Stomach (tissue), 9 donors: ENCODE data around the gene MRM3. TPM values are rescaled to one million over a fixed set of nuclear protein-coding genes. Genes with fewer than 3 reads are reported as not detected.

Source experiments
- DNase-seq, 2 donors: peaks; one replicate each; pipeline versions ENCODE4 v3.0.0 to v3.0.0-alpha.2; 2013 to 2019
- H3K27ac ChIP-seq, 5 donors: fragments of 200-600 bp in 4 of 5; sonication (generic) in 4 of 5; one replicate each; pipeline ENCODE4 v1.5.1; 2013 to 2019; ENCODE audit warnings: mild to moderate bottlenecking in 1 of 5, moderate library complexity in 1 of 5
- H3K27me3 ChIP-seq, 3 donors: fragments of 200-600 bp; sonication (generic); one replicate each; pipeline ENCODE4 v1.5.1; 2017 to 2019; ENCODE audit warnings: mixed run types in 1 of 3
- H3K36me3 ChIP-seq, 4 donors: fragments of 200-600 bp; sonication (generic); 1 replicate in 3 of 4; 2 replicates in 1 of 4; pipeline ENCODE4 v1.5.1; 2016 to 2019
- H3K4me1 ChIP-seq, 4 donors: fragments of 200-600 bp; sonication (generic); one replicate each; pipeline ENCODE4 v1.5.1; 2016 to 2019
- H3K4me3 ChIP-seq, 4 donors: fragments of 200-600 bp; sonication (generic) in 3 of 4; one replicate each; pipeline ENCODE4 v1.5.1; 2016 to 2019; ENCODE audit warnings: mild to moderate bottlenecking in 1 of 4
- H3K9me3 ChIP-seq, 4 donors: fragments of 200-600 bp; sonication (generic); one replicate each; pipeline ENCODE4 v1.5.1; 2016 to 2019
- EP300 ChIP-seq: sonication (generic); formaldehyde crosslinking; IDR thresholded peaks from one replicate; pipeline ENCODE4 v1.6.1; 2017; ENCODE audit warnings: antibody characterized with exemption
- POLR2A ChIP-seq, 4 donors: fragments of 450-650 bp; IDR thresholded peaks; one replicate each; pipeline ENCODE4 v1.6.1; 2016; ENCODE audit warnings: antibody characterized with exemption in 4 of 4, control low read depth in 2 of 4, mild to moderate bottlenecking in 1 of 4, moderate library complexity in 1 of 4
- POLR2AphosphoS5 ChIP-seq, 3 donors: sonication (generic); formaldehyde crosslinking; IDR thresholded peaks; one replicate each; pipeline ENCODE4 v1.6.1; 2016; ENCODE audit warnings: antibody characterized with exemption in 3 of 3
- WGBS, 5 donors: extraction: QIAGEN DNeasy Blood & Tissue Kit in 3 of 5; methylation state at CpG; one replicate each; pipeline versions ENCODE4 v1.1.5 to v1.1.7; 2013 to 2018; 5-methylcytosine and 5-hydroxymethylcytosine counted together
- intact Hi-C: fragments of 100-400 bp; cut with DNase I; formaldehyde crosslinking; loops from one replicate; pipeline ENCODE4 v1.15.1; 2023; ENCODE audit warnings: low total_unique reads
- polyA plus RNA-seq, 3 donors: library from polyadenylated mRNA; stranded (reverse); fragments of 200-250 nt; gene quantifications; one replicate each; pipeline ENCODE4 v1.2.3, GENCODE V29; 2013
- total RNA-seq, 5 donors: library from RNA; depleted of rRNA; stranded (reverse); fragments of >200 nt; gene quantifications; one replicate each; pipeline versions ENCODE4 v1.1.0 to v1.2.3, GENCODE V29; 2014 to 2016
- TF ChIP-seq, protein P1 (sequence below), 7 experiments: fragments of 450-650 bp in 4 of 7; fragments of 200-600 bp in 3 of 7; sonication (generic) in 3 of 7; IDR thresholded peaks; one replicate each; pipeline ENCODE4 v1.5.1; 2016 to 2019; ENCODE audit warnings: antibody characterized with exemption in 7 of 7, control low read depth in 2 of 7, mild to moderate bottlenecking in 1 of 7
- donor health status: healthy with polysubstance abuse.
- donor health status: Bipolar disorder and iron deficiency.
- donor health status: healthy.

The MRM3 gene
- total and polyA plus RNA-seq, 8 donors, result 11.2 to 69.2 (median 17.0) TPM

DNA sequence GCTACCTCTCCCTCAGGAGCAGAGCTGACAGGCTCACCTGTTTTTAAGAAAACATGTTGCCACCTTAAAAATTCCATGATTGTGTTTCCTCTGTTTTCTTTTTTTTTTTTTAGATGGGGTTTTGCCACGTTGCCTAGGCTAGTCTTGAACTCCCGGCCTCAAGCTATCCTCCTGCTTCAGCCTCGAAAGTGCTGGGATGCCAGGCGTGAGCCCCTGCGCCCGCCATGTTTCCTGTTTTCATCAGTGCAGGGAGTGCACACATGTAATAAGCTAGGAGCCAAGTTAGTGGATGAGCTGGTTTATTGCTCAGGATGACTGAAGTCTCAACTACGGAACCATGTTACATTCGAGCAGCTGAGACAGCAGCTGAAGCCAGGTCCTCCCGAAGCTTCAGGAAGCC is 13.6 kb downstream of the MRM3 start:
- H3K27ac ChIP-seq, result peak overlapping the region in 4 of 5 donors; percentile 67 to 85 (median 72)
- no peaks in the 10 kb centered on the region for H3K27me3 ChIP-seq

DNA sequence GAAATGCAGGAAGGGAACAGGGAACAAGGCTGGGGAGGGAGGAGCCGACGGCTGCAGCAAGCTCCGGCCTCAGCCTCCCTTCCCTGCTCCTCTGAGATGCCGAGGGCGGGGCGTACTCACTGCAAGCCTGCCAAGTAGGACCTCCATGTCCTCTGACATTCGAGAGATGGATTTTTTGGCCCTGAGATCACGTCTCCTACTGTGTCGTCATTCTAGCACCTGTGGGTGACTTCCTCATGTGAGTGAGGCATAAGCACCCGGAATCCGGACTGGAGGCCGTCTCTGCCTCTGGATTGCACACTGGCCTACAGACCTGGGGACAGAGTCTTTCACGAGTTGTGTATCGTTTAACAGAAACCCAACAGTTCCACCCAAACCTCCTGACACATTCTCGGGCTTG is 14.5 kb downstream of the MRM3 start:
- Histone ChIP-seq H3K27ac (peak overlapping the region in 2 of 5 donors; percentile 35 to 40), H3K27me3 (no peaks in the 10 kb centered on the region), H3K4me3 (no peak overlapping the region), H3K9me3 (no peaks in the 10 kb centered on the region), H3K4me1 (peaks cover 11 to 30% (median 20%) of the 10 kb centered on the region in 4 donors), H3K36me3 (peaks cover 8 to 48% (median 28%) of the 10 kb centered on the region in 4 donors)
- 78 to 85% (median 85%) methylated on average over 15 of the region's 15 CpGs for WGBS, 5 donors
- no peak for DNase-seq
- intact Hi-C loops, result no loop called here
- TF ChIP-seq POLR2A (IDR thresholded peaks at IDR 0.05) (no peak), POLR2AphosphoS5 (IDR thresholded peaks at IDR 0.05) (no peak), EP300 (no peak)
- TF ChIP-seq, protein P1, sequence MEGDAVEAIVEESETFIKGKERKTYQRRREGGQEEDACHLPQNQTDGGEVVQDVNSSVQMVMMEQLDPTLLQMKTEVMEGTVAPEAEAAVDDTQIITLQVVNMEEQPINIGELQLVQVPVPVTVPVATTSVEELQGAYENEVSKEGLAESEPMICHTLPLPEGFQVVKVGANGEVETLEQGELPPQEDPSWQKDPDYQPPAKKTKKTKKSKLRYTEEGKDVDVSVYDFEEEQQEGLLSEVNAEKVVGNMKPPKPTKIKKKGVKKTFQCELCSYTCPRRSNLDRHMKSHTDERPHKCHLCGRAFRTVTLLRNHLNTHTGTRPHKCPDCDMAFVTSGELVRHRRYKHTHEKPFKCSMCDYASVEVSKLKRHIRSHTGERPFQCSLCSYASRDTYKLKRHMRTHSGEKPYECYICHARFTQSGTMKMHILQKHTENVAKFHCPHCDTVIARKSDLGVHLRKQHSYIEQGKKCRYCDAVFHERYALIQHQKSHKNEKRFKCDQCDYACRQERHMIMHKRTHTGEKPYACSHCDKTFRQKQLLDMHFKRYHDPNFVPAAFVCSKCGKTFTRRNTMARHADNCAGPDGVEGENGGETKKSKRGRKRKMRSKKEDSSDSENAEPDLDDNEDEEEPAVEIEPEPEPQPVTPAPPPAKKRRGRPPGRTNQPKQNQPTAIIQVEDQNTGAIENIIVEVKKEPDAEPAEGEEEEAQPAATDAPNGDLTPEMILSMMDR (IDR thresholded peaks at IDR 0.05), result no peak

More for the DNA sequence above, 13.6 kb downstream of the MRM3 start:
- 78 to 89% (median 82%) methylated on average over 9 of the region's 9 CpGs for WGBS, 5 donors
- intact Hi-C loops, result loop anchor here (2.0 kb wide), 1 partner anchor 187 kb away; no protein-coding TSS in a partner anchor
- peaks cover 11 to 34% (median 20%) of the 10 kb centered on the region in 4 donors for H3K4me1 ChIP-seq
- DNase-seq, result no peak
- TF ChIP-seq EP300 (no peak), POLR2A (IDR thresholded peaks at IDR 0.05) (no peak), POLR2AphosphoS5 (IDR thresholded peaks at IDR 0.05) (no peak)
- TF ChIP-seq, protein P1 (IDR thresholded peaks at IDR 0.05), result no peak
- no peak overlapping the region for H3K4me3 ChIP-seq
- no peaks in the 10 kb centered on the region for H3K9me3 ChIP-seq
- peaks cover 9 to 48% (median 33%) of the 10 kb centered on the region in 4 donors for H3K36me3 ChIP-seq

DNA sequence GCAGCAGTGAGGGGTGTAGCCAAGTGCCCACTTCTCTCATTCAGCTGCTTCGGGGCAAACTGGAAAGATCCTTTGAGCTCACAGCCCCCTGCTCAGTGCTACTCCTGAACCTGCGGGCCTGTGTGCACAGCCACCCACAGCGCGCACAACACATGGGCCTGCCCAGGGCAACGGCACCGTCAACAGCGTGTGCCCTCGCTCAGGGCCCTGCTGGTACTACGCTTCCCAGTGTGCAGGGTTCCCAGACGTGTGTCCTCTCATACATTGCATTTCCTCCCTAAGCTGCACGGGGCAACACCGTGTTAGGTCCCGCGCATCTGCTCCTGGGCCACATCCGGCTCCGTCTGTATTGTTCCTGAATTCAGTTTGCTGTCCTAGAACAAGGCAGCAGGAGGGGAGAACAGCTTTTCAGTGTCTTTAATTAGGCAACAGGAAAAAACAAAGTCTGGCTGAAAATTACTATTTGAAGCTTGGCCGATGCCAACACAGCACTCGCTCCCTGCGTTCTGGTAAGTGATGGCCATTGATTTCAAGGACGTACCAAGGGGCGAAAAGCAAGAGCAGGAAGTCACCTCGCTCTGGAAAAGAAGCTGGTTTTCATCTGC is 15.2 kb downstream of the MRM3 start:
- Histone ChIP-seq H3K27me3 (no peaks in the 10 kb centered on the region), H3K4me3 (no peak overlapping the region), H3K36me3 (peaks cover under 1 to 44% (median 21%) of the 10 kb centered on the region in 4 donors), H3K4me1 (peaks cover 11 to 24% (median 20%) of the 10 kb centered on the region in 4 donors), H3K9me3 (no peaks in the 10 kb centered on the region), H3K27ac (peak overlapping the region in 3 of 5 donors; percentile 20 to 40 (median 35))
- intact Hi-C loops, result no loop called here
- 78 to 87% (median 86%) methylated on average over 8 to 22 of the region's 22 CpGs for WGBS, 5 donors
- DNase-seq, result no peak
- TF ChIP-seq POLR2AphosphoS5 (IDR thresholded peaks at IDR 0.05) (no peak), POLR2A (IDR thresholded peaks at IDR 0.05) (no peak), EP300 (no peak)
- TF ChIP-seq, protein P1 (IDR thresholded peaks at IDR 0.05), result no peak

DNA sequence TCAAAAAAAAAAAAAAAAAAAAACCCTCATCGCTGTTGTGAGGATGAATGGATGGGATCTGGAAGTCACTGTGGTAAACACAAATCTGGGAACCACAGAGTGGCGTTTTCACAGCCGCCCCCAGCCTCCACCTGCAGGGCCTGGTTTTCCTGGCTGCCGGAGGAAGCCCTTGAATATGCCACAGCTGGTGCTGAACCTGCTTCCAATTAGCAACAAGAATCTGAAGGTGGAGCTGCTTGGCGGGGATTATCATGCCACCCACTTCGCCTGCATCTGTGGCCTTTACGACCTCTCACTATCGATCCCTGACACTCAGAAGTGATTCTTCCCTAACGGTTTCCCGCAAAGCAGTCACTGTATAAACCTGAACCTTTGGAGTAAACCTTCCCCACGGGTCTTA is 16.1 kb downstream of the MRM3 start:
- no peak for DNase-seq
- H3K4me3 ChIP-seq, result no peak overlapping the region
- peaks cover 0 to 44% (median 22%) of the 10 kb centered on the region in 4 donors for H3K36me3 ChIP-seq
- intact Hi-C loops, result no loop called here
- H3K27ac ChIP-seq, result no peak overlapping the region
- H3K27me3 ChIP-seq, result no peaks in the 10 kb centered on the region
- TF ChIP-seq POLR2AphosphoS5 (IDR thresholded peaks at IDR 0.05) (no peak), POLR2A (IDR thresholded peaks at IDR 0.05) (no peak), EP300 (no peak)
- TF ChIP-seq, protein P1 (IDR thresholded peaks at IDR 0.05), result no peak
- peaks cover 11 to 24% (median 20%) of the 10 kb centered on the region in 4 donors for H3K4me1 ChIP-seq
- no peaks in the 10 kb centered on the region for H3K9me3 ChIP-seq
- WGBS, 5 donors, result 69 to 80% (median 74%) methylated on average over 11 of the region's 11 CpGs
